Activated gamma-delta T cell (primary cell): ENCODE measurements around the gene REELD1.

ENCODE experiments used
- DNase-seq: peaks from one replicate; lab custom pipeline; 2025; lab: John Stamatoyannopoulos, UW

The REELD1 gene

DNA sequence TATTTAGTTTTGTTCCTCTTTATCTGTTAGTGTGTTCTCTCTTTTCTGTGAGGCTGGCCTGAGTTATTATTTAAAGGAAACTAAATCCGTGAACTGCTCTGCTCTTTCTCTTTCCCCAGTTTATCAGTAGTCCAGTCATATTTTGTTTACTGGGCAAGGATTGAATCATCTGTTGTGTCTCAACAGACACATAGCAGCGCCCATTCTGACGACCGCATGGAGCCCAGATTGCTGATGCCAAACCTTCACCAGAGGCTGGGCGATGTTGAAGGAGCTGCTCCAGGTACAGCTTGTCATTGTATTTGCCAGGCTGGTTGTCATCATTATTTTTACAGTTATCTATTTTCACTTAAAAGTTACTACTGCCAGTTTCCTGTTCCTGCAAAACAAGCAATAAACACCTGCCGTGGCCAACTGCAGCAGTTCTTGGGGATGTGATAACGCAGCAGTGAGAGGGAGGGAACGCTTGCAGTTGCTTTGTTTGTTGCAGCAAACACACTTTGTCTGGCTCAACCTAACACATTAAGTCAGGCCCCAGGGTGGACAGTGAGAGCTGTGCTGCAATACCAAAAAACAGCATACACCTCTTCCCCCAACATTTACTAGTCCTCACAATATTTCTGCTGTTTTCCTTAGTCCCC is 10.1 kb downstream of the REELD1 start:
- DNase-seq = no peak

- DNase-seq = no peak
Observed at GRCh38 chr4:146229406-146229805, 15.1 kb downstream of the REELD1 start.

- DNase-seq = no peak
Observed at GRCh38 chr4:146232131-146232722, 17.9 kb downstream of the REELD1 start.

DNA sequence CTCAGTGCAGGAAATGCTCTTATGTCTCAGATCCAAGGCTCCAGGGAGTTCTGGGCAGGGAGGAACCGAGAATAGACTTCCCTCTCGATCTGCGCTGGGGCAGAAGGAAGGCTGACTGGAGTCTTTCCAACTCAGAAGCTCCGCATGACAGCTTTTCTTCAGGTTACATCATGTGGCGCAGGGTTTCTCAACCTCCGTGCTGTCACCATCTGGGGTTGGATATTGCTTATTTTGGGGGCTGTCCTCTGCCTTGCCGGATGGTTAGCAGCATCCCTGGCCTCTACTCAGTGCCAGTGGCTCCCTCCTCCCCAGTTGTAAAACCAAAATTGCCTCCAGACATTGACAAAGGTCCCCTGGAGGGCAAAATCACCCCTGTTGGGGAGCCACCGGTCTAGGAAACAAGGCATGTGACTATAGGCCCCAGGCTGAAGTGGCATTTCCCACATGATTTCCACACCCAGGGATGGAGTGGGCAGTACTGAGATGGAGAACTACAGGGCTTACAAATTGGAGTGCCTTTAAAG is 21.4 kb downstream of the REELD1 start:
- no peak for DNase-seq

GRCh38 chr4:146236216-146236615 is 21.9 kb downstream of the REELD1 start:
- DNase-seq = no peak

DNA sequence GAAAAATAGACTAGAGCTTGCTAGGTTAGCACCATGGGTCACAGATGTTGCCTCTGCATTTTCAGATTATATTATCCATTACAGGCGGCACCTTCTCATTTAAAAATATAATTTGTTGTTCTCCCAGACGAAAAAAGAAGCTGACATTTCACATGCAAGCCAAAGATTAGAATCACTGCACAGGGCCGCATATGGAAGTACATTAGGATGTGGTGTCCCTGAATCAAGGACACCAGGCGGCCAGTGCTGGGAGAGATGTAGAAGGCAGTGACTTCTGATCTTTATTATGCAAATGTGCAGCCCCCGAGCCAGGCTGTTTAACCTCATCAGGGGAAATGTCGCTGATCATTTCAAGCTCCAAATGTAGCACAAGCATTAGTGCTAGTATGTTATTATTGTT is 22.8 kb downstream of the REELD1 start:
- no peak for DNase-seq

DNA sequence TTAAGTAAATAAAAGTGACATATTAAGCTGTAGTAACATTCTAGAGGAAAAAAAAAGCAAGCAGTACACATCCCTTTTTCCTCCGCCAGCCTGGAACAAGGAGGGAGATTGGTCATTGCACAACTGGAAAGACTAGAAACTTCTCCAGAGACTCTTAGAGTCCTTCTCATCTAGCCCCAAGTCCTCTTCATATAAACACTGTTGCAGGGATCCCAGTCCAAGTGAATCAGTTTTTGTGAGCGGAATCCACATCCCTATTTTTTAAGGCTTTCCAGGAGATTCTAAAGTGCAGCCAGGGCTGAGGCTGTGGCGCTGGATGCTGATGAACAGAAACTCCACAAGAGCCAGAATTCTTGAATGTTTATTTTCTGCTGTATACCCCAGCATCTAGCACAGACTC is 23.8 kb downstream of the REELD1 start:
- no peak for DNase-seq

DNA sequence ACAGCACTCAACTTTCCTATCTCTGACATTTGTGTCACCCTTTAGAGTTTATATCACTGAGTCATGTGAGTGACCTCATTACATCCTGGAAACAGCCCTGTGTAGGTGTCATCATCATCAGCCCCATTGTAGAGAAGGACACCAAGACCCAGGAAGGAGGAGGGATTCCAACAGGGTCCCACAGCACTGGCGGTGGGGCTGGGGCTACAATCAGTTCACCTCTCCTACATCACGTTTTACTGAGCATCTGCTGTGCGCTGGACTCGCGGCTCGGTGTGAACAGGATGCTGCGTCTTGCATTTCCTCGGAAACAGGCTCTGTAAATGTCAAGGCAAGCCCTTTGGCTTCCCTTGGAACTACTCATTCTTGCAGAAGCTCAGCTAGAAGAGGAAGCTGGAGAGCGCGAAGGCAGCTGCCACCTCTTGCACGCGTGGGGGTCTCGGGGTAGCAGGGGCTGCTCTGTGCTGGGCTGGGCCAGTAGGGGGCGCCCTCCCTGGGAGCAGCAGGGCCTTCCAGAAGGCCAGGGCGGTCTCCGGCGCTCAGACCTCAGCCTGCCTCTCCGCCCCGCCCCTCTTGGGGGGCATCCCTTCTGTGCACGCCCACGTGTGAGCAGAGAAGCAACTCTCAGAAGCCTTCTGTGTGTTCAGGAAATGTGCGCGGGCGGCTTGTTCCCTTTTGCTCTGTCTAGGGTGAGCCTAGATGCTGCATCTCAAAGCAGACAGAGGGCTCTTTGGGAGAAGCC is 29.0 kb downstream of the REELD1 start:
- DNase-seq = peak; percentile 16

DNA sequence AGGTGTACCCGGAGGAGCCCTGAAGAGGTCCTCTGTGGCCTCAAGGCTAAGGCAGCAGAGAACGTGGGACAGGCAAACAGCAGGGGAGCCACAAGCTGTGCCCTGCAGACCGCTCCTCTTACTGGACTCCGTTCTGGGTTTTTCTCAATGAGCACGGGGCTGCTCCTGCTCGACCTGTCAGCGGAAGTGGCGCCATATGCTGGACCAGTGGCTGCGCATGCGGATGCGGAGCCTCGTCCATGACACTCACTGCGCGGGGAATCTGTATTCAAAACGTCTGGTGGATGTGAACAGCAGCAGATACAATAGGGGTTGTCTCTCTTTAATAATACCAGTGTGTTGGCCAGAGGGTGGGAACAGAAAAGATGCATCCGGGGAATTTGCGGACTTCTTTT is 29.5 kb downstream of the REELD1 start:
- DNase-seq = no peak

GRCh38 chr4:146244496-146244895 is 30.2 kb downstream of the REELD1 start:
- no peak for DNase-seq

- DNase-seq = no peak
Observed at GRCh38 chr4:146245246-146245645, 30.9 kb downstream of the REELD1 start.

GRCh38 chr4:146245850-146246249 is 31.5 kb downstream of the REELD1 start:
- DNase-seq = no peak

- DNase-seq = no peak
Observed at GRCh38 chr4:146246381-146246780, 32.0 kb downstream of the REELD1 start.

GRCh38 chr4:146247356-146247755 is 33.0 kb downstream of the REELD1 start:
- no peak for DNase-seq

DNA sequence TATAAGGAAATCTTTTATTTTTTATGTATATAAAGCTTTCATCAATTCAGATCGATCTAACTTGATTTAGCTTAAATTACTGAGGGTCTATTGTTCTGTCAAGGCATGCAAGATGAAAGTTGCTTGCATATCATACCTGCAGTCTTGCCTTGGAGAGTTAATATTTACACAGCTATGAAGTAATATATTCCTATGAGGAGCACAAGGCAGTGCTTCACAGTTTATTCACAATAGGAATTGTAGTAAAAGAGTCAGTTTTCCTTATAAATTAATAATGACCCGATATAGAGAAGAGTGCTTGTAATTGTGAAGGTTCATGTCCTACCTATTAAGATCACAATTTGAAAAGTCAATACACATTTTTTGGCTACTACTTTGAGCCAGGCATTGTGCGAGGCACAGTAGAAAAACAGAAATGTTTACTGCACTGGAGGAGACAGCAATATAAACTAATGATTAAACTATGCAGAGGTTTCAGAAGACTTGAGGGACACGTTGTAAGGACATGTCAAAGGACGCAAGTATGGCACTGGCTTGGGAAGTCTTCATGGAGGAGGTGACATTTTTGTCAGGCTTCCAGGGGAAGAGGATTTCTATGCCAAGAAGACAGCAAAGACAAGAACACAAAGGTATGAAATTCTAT is 38.8 kb downstream of the REELD1 start:
- no peak for DNase-seq

- DNase-seq = no peak
Observed at GRCh38 chr4:146255463-146255862, 41.1 kb downstream of the REELD1 start.

DNA sequence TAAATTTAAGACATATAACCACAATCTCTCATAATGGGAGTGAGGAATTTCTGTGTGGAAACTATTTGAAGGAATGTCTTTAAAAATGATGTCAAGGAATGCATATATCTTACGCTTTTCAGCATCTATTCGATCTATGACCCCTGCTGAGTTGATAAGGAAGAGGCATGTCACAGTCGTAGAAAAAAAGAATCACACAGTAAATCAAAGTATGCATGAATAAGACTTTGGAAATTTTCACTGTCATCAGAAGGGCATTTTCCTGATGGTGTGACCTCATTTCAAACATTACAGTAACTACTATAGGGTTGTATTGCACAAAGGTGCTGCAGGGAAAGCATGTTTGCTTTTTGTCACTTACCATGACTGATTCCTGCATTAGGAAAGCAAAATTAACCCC is 41.5 kb downstream of the REELD1 start:
- DNase-seq = no peak

DNA sequence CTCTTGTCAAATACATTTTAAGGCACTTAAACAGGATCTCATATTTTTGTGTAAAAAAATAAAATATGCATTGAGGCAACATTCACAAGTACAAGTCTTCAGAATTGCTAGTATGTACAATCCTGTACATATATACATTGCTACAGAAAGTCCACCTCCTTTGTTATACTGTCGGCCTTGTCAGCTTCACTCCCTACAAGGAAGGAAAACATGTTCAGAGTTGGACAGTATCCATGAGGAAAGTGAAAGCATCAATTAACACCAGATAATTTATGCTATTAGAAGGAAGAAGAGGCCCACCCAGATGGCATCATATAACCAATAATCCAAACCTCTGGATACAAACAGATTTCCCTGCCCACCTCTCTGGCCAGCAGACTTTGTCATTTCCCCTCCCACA is 42.0 kb downstream of the REELD1 start:
- DNase-seq = no peak

- DNase-seq = no peak
Observed at GRCh38 chr4:146257511-146257910, 43.2 kb downstream of the REELD1 start.

DNA sequence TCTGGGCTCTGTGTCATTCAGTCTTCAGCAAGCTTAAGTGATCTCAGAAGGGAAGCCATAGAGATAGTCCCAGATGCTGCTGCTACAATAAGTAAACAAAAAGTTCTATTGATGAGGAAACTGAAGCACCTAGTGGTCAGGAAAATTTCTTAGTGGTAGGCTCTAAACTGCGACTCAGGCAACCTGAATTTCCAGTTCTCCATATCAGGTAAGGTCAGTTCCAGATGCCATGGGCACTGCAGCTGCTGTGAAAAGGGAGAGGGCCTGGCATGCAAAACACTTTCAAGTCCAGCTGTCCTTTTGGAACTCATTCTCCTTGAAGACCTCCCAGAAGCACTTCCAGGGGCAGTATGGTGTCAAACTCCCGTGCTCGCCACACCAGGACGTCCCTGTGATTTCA is 46.2 kb downstream of the REELD1 start:
- DNase-seq = no peak

- no peak for DNase-seq
Observed at GRCh38 chr4:146261041-146261440, 46.7 kb downstream of the REELD1 start.

- DNase-seq = no peak
Observed at GRCh38 chr4:146263793-146264192, 49.5 kb downstream of the REELD1 start.
